K562 (cell line): Measurements from ENCODE around the gene FGD6.

Experiments used
- CHD4 ChIP-seq: fragments of 200-600 bp; sonication (generic); IDR thresholded peaks from 3 replicates; pipeline ENCODE4 v1.6.1; 2012; ENCODE audit warnings: low read depth, mild to moderate bottlenecking, mixed read lengths, low read length, inconsistent platforms; ENCODE audit not compliant: insufficient read depth, insufficient replicate concordance, poor library complexity, severe bottlenecking
- FOXP1 ChIP-seq: sonication (generic); formaldehyde crosslinking; IDR thresholded peaks from 2 replicates; pipeline ENCODE4 v1.8.0; 2022; ENCODE audit warnings: mild to moderate bottlenecking, missing genetic modification reagents
- JUNB ChIP-seq: fragments of 450-650 bp; formaldehyde crosslinking; conservative IDR thresholded peaks from 2 replicates; pipeline ENCODE4 v1.4.0; 2020; ENCODE audit warnings: mild to moderate bottlenecking
- RAD51 ChIP-seq: fragments of 450-650 bp; IDR thresholded peaks from 2 replicates; pipeline ENCODE4 v1.7.1; 2016; ENCODE audit warnings: low read depth, mild to moderate bottlenecking, borderline replicate concordance
- TCF7L2 ChIP-seq: fragments of 150-350 bp; IDR thresholded peaks from 2 replicates; pipeline ENCODE4 v1.6.1; 2016; ENCODE audit warnings: low read depth, mild to moderate bottlenecking, low read length, moderate library complexity
- ZBTB1 ChIP-seq: sonication (generic); formaldehyde crosslinking; IDR thresholded peaks from 2 replicates; pipeline ENCODE4 v1.8.1; 2023; ENCODE audit warnings: missing genetic modification reagents, low read depth, mild to moderate bottlenecking, borderline replicate concordance
- ZEB2 ChIP-seq: fragments of 450-650 bp; IDR thresholded peaks from 2 replicates; pipeline ENCODE4 v1.6.1; 2016

DNA sequence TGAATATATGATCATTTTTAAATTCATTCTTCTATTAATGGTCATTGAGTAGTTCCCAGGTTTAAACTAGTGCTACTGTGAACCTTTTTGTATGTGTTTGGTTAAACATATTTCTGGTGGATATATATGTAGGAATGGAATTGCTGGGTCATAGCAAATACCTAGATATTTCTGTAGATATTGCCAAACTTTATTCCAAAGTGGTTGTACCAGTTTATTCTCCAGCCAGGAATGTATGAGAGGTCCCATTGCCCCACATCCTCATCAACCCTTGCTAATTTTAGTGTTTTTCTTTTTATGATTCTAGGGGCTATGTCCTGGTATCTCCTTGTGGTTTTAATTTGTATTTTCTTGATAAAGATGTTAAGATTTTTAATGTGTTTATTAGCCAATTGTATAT, 3.5 kb upstream of the FGD6 start:
- TF ChIP-seq TCF7L2: no peak
- no peak for TF ChIP-seq FOXP1 (CRISPR knock-in tag)
- TF ChIP-seq ZBTB1 (CRISPR knock-in tag): no peak
- TF ChIP-seq RAD51: no peak
- TF ChIP-seq ZEB2: no peak
- TF ChIP-seq JUNB (CRISPR knock-in tag): no peak
- no peak for TF ChIP-seq CHD4
